CD4-positive, alpha-beta memory T cell (primary cell): ENCODE data around the gene MAGED2. TPM values are rescaled to one million over a fixed set of nuclear protein-coding genes. Genes with fewer than 3 reads are reported as not detected.

Source experiments
- CTCF ChIA-PET: fragments of 350-600 bp; sonication (Branson Sonifier 250); formaldehyde crosslinking; loops from one replicate; lab custom pipeline; 2021; ENCODE audit warnings: inconsistent platforms; ENCODE audit not compliant: partially characterized antibody; lab: Charles Lee
- POLR2A ChIA-PET: fragments of 350-600 bp; sonication (Branson Sonifier 250); formaldehyde crosslinking; loops from one replicate; lab custom pipeline; 2021; ENCODE audit not compliant: partially characterized antibody; lab: Charles Lee
- DNase-seq, 5 donors: peaks; one replicate each; pipeline versions ENCODE4 v3.0.0 to v3.0.0-alpha.2; 2020 to 2022; ENCODE audit warnings: mixed read lengths in 1 of 5
- H3K27ac ChIP-seq: one replicate; pipeline ENCODE4 v1.7.0; 2013; ENCODE audit warnings: low read depth, low read length
- H3K27me3 ChIP-seq: 2 replicates; pipeline ENCODE4 v1.7.0; 2013; ENCODE audit warnings: mild to moderate bottlenecking, low read length, moderate library complexity; ENCODE audit not compliant: insufficient read depth
- H3K36me3 ChIP-seq: 2 replicates; pipeline ENCODE4 v1.7.0; 2013; ENCODE audit warnings: mild to moderate bottlenecking, low read length, moderate library complexity; ENCODE audit not compliant: insufficient read depth
- H3K4me1 ChIP-seq: 2 replicates; pipeline ENCODE4 v1.7.0; 2013; ENCODE audit warnings: mild to moderate bottlenecking, low read length, moderate library complexity; ENCODE audit not compliant: insufficient read depth
- H3K4me3 ChIP-seq, 2 donors: one replicate each; pipeline ENCODE4 v1.7.0; 2013; ENCODE audit warnings: low read length in 2 of 2, mild to moderate bottlenecking in 1 of 2
- H3K9me3 ChIP-seq, 2 donors: one replicate each; pipeline ENCODE4 v1.7.0; 2013; ENCODE audit warnings: low read length in 2 of 2, control low read depth in 1 of 2; ENCODE audit not compliant: control insufficient read depth in 1 of 2
- H3K27ac Mint-ChIP-seq, 7 donors: one replicate each; pipeline ENCODE4 v1.8.0; 2020 to 2021; ENCODE audit warnings: mixed read lengths in 7 of 7, mild to moderate bottlenecking in 6 of 7, inconsistent platforms in 3 of 7, moderate library complexity in 3 of 7
- H3K27me3 Mint-ChIP-seq, 2 donors: one replicate each; pipeline ENCODE4 v1.8.0; 2020 to 2021; ENCODE audit warnings: mixed read lengths in 2 of 2
- H3K36me3 Mint-ChIP-seq, 2 donors: one replicate each; pipeline ENCODE4 v1.8.0; 2020 to 2021; ENCODE audit warnings: mixed read lengths in 2 of 2, inconsistent platforms in 1 of 2, mild to moderate bottlenecking in 1 of 2
- H3K4me1 Mint-ChIP-seq, 4 donors: one replicate each; pipeline ENCODE4 v1.8.0; 2020 to 2021; ENCODE audit warnings: mixed read lengths in 4 of 4, mild to moderate bottlenecking in 1 of 4
- H3K4me3 Mint-ChIP-seq, 8 donors: one replicate each; pipeline ENCODE4 v1.8.0; 2020 to 2021; ENCODE audit warnings: mixed read lengths in 8 of 8, mild to moderate bottlenecking in 7 of 8, moderate library complexity in 6 of 8, inconsistent platforms in 3 of 8
- H3K9me3 Mint-ChIP-seq, 8 donors: one replicate each; pipeline ENCODE4 v1.8.0; 2020 to 2021; ENCODE audit warnings: mixed read lengths in 8 of 8, mild to moderate bottlenecking in 5 of 8, inconsistent platforms in 3 of 8, moderate library complexity in 1 of 8
- intact Hi-C: fragments of 100-400 bp; cut with micrococcal nuclease; formaldehyde crosslinking; loops from one replicate; pipeline ENCODE4 v1.15.1; 2023
- polyA plus RNA-seq, 2 donors: library from polyadenylated mRNA; unstranded; fragments of 300-500 nt; fragmentation: Illumina TruSeq; gene quantifications; one replicate each; pipeline ENCODE4 v1.2.3, GENCODE V29; 2021
- total RNA-seq, 2 experiments: library from RNA; stranded (reverse); gene quantifications; one replicate each; pipeline ENCODE4 v1.2.3, GENCODE V29; 2021

MAGED2 gene
- total and polyA plus RNA-seq, 4 experiments from 2014 or later: 92.4 to 143 (median 94.4) TPM

DNA sequence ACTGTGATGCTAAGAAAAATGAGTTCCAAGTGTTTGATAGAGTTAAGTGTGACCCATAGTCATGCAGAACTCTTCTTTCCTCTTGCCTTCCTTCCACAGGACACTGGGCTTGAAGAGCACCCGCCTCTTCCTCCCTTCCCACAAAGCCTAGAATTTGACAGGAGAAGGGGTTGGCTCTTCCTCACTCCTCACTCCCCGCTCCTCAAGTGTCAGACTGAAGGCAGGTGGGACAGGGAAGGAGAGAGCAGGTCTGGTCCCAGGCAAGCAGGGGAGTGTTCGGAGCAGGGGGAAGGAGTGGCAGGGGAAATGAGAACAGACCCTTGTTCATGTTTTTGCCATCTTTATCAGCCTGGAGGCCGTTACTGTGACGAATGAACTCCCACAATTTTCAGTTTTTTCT lies 10.7 kb downstream of the MAGED2 start:
- H3K9me3 Mint-ChIP-seq: peaks cover 0 to 2% (median 0%) of the 10 kb centered on the region in 8 donors
- H3K36me3 ChIP-seq: peaks cover 15% of the 10 kb centered on the region
- intact Hi-C loops: no loop called here
- POLR2A ChIA-PET: no interaction called here
- DNase-seq: no peak
- H3K4me3 Mint-ChIP-seq: no peak overlapping the region
- no peaks in the 10 kb centered on the region for H3K27me3 Mint-ChIP-seq
- H3K4me1 ChIP-seq: no peaks in the 10 kb centered on the region
- no peaks in the 10 kb centered on the region for H3K27me3 ChIP-seq
- CTCF ChIA-PET: no interaction called here
- H3K4me1 Mint-ChIP-seq: peaks cover 0 to 6% (median 0%) of the 10 kb centered on the region in 4 donors
- H3K36me3 Mint-ChIP-seq: peaks cover 15 to 25% of the 10 kb centered on the region in 2 donors
- H3K27ac ChIP-seq: no peak overlapping the region
- no peak overlapping the region for H3K4me3 ChIP-seq
- H3K27ac Mint-ChIP-seq: peak overlapping the region in 2 of 7 donors; percentile 4 to 80
- H3K9me3 ChIP-seq: no peaks in the 10 kb centered on the region

DNA sequence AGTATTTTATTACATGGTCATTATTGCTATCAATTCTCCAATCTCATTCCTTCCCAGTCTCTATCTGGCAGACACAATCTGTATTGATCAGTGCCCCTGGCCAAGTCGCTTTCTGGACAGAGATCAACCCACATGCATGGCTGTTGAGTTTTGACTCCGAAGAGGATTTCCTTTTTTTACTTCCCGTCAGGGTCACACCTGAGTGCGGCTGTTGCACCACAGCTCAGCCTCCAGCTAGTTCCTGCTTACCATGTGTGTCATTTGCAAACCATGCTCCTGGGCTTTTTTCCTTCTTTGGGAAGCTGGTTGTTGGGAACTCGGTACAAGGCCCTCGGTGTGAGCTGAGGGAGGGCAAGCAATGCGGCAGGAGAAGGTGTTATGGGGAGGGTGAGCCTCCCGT lies 11.7 kb downstream of the MAGED2 start:
- CTCF ChIA-PET: no interaction called here
- H3K4me1 ChIP-seq: no peaks in the 10 kb centered on the region
- H3K4me3 Mint-ChIP-seq: no peak overlapping the region
- H3K9me3 Mint-ChIP-seq: peaks cover 0 to 2% (median 0%) of the 10 kb centered on the region in 8 donors
- DNase-seq: peak in 1 of 5 donors; percentile 34
- H3K27me3 Mint-ChIP-seq: no peaks in the 10 kb centered on the region
- no peak overlapping the region for H3K27ac Mint-ChIP-seq
- H3K27ac ChIP-seq: no peak overlapping the region
- H3K4me1 Mint-ChIP-seq: peaks cover 0 to 6% (median 0%) of the 10 kb centered on the region in 4 donors
- H3K36me3 ChIP-seq: peaks cover 6% of the 10 kb centered on the region
- intact Hi-C loops: no loop called here
- H3K27me3 ChIP-seq: no peaks in the 10 kb centered on the region
- H3K9me3 ChIP-seq: no peaks in the 10 kb centered on the region
- POLR2A ChIA-PET: no interaction called here
- peaks cover 12 to 15% of the 10 kb centered on the region in 2 donors for H3K36me3 Mint-ChIP-seq
- H3K4me3 ChIP-seq: no peak overlapping the region

GRCh38 chrX:54820737-54821136 lies 13.2 kb downstream of the MAGED2 start:
- no peaks in the 10 kb centered on the region for H3K27me3 Mint-ChIP-seq
- ChIA-PET POLR2A (no interaction called here), CTCF (no interaction called here)
- H3K4me1 Mint-ChIP-seq: peaks cover 0 to 6% (median 0%) of the 10 kb centered on the region in 4 donors
- DNase-seq: no peak
- peaks cover 0 to 2% (median 0%) of the 10 kb centered on the region in 8 donors for H3K9me3 Mint-ChIP-seq
- Histone ChIP-seq H3K36me3 (no peaks in the 10 kb centered on the region), H3K27ac (no peak overlapping the region), H3K27me3 (no peaks in the 10 kb centered on the region), H3K4me3 (no peak overlapping the region), H3K9me3 (no peaks in the 10 kb centered on the region), H3K4me1 (no peaks in the 10 kb centered on the region)
- H3K36me3 Mint-ChIP-seq: peaks cover 6 to 7% of the 10 kb centered on the region in 2 donors
- peak overlapping the region in 1 of 7 donors; percentile 21 for H3K27ac Mint-ChIP-seq
- no peak overlapping the region for H3K4me3 Mint-ChIP-seq
- intact Hi-C loops: no loop called here

DNA sequence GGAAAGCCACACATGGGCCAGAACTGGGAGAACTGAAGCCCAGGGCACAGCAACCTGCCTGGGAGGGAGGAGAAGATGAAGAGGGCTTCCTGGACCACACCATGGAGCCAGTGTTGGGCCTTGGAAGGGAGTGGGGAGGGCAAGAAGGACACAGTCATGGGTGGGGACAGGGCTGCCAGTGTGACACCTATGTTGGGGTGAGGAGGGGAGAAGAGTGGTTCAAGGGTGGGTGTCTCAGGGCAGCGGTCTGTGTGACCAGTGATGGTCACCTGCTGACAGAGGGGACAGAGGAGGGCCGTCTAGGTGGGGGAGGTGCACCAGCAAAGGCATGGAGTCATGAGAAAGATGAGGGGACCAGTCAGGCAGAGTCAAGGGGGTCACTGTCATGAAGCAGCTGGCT lies 13.8 kb downstream of the MAGED2 start:
- intact Hi-C loops: no loop called here
- H3K27me3 Mint-ChIP-seq: no peaks in the 10 kb centered on the region
- H3K4me1 ChIP-seq: no peaks in the 10 kb centered on the region
- H3K36me3 ChIP-seq: no peaks in the 10 kb centered on the region
- H3K4me3 Mint-ChIP-seq: no peak overlapping the region
- no peaks in the 10 kb centered on the region for H3K27me3 ChIP-seq
- peaks cover 0 to 2% (median 0%) of the 10 kb centered on the region in 8 donors for H3K9me3 Mint-ChIP-seq
- no peak overlapping the region for H3K27ac ChIP-seq
- ChIA-PET POLR2A (no interaction called here), CTCF (no interaction called here)
- H3K27ac Mint-ChIP-seq: no peak overlapping the region
- DNase-seq: peak in 1 of 5 donors; percentile 10
- no peak overlapping the region for H3K4me3 ChIP-seq
- peaks cover 0 to 6% (median 0%) of the 10 kb centered on the region in 4 donors for H3K4me1 Mint-ChIP-seq
- peaks cover 1 to 2% of the 10 kb centered on the region in 2 donors for H3K36me3 Mint-ChIP-seq
- H3K9me3 ChIP-seq: no peaks in the 10 kb centered on the region

GRCh38 chrX:54824195-54824594 lies 16.6 kb downstream of the MAGED2 start:
- POLR2A ChIA-PET: no interaction called here
- no peak overlapping the region for H3K27ac Mint-ChIP-seq
- CTCF ChIA-PET: no interaction called here
- intact Hi-C loops: no loop called here
- peaks cover 0 to 1% (median 0%) of the 10 kb centered on the region in 4 donors for H3K4me1 Mint-ChIP-seq
- Histone ChIP-seq H3K27ac (no peak overlapping the region), H3K4me3 (no peak overlapping the region), H3K36me3 (no peaks in the 10 kb centered on the region), H3K9me3 (no peaks in the 10 kb centered on the region), H3K27me3 (no peaks in the 10 kb centered on the region), H3K4me1 (no peaks in the 10 kb centered on the region)
- peaks cover 0 to 5% (median 0%) of the 10 kb centered on the region in 8 donors for H3K9me3 Mint-ChIP-seq
- no peaks in the 10 kb centered on the region for H3K36me3 Mint-ChIP-seq
- H3K27me3 Mint-ChIP-seq: no peaks in the 10 kb centered on the region
- DNase-seq: no peak
- H3K4me3 Mint-ChIP-seq: no peak overlapping the region

DNA sequence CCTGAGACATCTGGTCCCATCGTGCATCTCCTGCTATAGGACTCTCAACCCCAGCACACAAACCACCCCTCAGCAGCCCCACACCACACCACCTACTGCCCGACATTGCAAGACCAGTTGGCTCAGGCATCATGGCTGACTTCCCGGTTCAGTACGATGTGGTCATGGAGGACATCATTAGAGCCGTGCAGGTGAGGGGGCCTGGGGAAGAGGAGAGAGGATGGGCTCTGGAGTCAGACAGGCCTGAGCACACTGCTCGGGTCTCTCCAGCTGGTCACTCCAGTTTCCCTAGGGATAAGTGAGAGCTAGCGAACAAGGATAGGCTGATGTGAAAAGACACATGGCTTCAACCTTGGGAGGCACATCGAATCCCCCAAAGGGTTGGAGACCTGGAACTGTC lies 17.2 kb downstream of the MAGED2 start:
- Histone ChIP-seq H3K36me3 (no peaks in the 10 kb centered on the region), H3K27ac (no peak overlapping the region), H3K4me1 (no peaks in the 10 kb centered on the region), H3K4me3 (no peak overlapping the region), H3K27me3 (no peaks in the 10 kb centered on the region), H3K9me3 (no peaks in the 10 kb centered on the region)
- Mint-ChIP-seq H3K4me3 (no peak overlapping the region), H3K9me3 (peaks cover 0 to 5% (median 0%) of the 10 kb centered on the region in 8 donors), H3K27ac (no peak overlapping the region), H3K27me3 (no peaks in the 10 kb centered on the region), H3K4me1 (no peaks in the 10 kb centered on the region), H3K36me3 (no peaks in the 10 kb centered on the region)
- ChIA-PET CTCF (no interaction called here), POLR2A (no interaction called here)
- DNase-seq: no peak
- intact Hi-C loops: no loop called here

- H3K4me3 ChIP-seq: no peak overlapping the region
- ChIA-PET CTCF (no interaction called here), POLR2A (no interaction called here)
- Mint-ChIP-seq H3K36me3 (no peaks in the 10 kb centered on the region), H3K9me3 (peaks cover 0 to 5% (median 0%) of the 10 kb centered on the region in 8 donors), H3K27ac (no peak overlapping the region), H3K4me3 (no peak overlapping the region), H3K27me3 (no peaks in the 10 kb centered on the region), H3K4me1 (no peaks in the 10 kb centered on the region)
- peak in 4 of 5 donors; percentile 5 to 25 (median 21) for DNase-seq
- no peaks in the 10 kb centered on the region for H3K4me1 ChIP-seq
- no peaks in the 10 kb centered on the region for H3K36me3 ChIP-seq
- H3K27me3 ChIP-seq: no peaks in the 10 kb centered on the region
- no peaks in the 10 kb centered on the region for H3K9me3 ChIP-seq
- intact Hi-C loops: loop anchor here (1.0 kb wide), 1 partner anchor 231 kb away; no protein-coding TSS in a partner anchor
- H3K27ac ChIP-seq: no peak overlapping the region
Observed at GRCh38 chrX:54825716-54826438, 18.3 kb downstream of the MAGED2 start.
